NCI-H2029 treated with DMSO at 0.1 percent for 48 hours (cell line): Measurements from ENCODE around the gene MRO.
"Not testable (repeated sequence)": the region's sequence is repeated elsewhere in the genome, so short reads cannot be mapped to it uniquely, and the experiment has no call there.

ENCODE experiments used
- DNase-seq: peaks from one replicate; lab custom pipeline; 2025; lab: John Stamatoyannopoulos, UW

MRO gene

DNA sequence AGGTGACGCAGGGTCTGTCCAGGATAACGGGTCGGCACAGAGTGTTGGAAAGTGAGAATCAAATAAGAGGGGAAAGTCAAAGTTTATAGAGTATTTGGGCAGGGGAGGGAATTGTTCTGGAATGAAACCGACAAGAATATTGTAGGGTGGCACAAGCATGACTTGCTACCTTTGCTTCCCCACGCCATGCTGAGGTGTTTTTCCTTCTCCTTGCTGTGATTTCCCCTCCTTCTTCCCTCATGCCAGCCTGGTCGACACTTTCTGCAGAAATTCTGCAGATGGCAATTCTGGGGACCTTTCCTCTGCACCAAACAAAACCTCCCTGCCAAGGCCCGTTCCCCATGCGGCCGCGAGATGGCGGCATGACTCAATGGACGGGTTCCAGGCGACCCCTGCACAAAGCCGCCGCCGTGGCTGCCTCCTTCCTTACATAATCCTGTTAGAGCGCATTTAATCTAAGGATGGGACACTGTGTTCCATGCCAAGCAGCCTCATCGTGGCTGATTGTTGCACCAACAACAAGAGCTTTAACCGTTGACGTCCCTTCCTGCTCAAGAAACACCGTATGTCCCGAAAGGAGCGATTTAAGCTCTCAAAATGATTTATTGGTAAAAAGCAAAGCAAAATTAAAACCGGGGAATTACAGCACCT lies at the start of gene MRO:
TSS of gene MRO (minus strand) at position 289 of the 651 bp plus-strand sequence. CDS start 10,616 bp downstream, outside the sequence.
- DNase-seq, result peak; percentile 66

DNA sequence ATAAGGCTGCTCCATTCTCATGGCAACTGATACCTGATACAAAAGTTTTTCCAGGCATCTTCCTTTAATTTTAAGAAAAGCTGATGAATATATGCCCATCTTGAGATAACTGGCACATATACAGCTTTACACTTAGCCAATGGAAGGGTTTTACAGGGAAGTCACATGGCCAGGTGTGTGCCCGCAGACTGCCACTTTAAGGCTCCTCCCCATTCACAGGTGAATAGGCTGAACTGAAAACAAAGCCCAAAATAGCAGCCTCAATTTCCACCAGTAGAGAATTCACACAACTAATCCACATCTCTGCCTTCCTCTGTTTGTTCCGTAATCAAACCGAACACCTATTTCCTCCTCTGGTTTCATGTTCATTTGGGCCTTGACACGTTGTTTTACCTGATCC lies 49.3 kb upstream of the MRO start:
- no peak for DNase-seq

GRCh38 chr18:50866765-50867164 lies 46.9 kb upstream of the MRO start:
- no peak for DNase-seq

DNA sequence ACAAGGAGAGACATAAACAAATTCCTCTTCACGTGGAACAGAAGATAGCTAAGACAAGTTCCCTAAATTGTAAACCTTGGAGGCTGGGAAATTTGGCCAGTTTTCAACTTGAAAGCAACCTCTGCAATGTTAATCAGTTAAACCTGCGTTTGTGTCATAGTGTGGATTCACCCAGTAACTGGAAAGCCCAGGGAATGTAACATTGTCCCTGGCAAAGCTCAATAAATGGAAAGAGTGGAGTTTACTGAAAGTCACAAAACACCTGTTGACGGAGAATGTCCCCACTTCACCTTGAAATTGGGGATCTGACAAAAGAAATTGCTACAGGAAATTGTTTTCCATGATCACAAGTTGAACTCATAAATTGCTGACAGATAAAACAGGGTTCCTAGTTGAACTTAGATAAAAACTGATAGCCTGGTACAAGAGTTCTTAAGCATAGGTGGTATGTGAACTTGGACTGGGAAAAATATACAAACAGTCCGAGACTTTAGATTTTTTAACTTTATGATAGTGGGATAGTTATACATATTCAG lies 44.1 kb upstream of the MRO start:
- no peak for DNase-seq

- no peak for DNase-seq
Measured at GRCh38 chr18:50862401-50862800, 42.6 kb upstream of the MRO start.

GRCh38 chr18:50861617-50862016 lies 41.8 kb upstream of the MRO start:
- DNase-seq, result no peak

DNA sequence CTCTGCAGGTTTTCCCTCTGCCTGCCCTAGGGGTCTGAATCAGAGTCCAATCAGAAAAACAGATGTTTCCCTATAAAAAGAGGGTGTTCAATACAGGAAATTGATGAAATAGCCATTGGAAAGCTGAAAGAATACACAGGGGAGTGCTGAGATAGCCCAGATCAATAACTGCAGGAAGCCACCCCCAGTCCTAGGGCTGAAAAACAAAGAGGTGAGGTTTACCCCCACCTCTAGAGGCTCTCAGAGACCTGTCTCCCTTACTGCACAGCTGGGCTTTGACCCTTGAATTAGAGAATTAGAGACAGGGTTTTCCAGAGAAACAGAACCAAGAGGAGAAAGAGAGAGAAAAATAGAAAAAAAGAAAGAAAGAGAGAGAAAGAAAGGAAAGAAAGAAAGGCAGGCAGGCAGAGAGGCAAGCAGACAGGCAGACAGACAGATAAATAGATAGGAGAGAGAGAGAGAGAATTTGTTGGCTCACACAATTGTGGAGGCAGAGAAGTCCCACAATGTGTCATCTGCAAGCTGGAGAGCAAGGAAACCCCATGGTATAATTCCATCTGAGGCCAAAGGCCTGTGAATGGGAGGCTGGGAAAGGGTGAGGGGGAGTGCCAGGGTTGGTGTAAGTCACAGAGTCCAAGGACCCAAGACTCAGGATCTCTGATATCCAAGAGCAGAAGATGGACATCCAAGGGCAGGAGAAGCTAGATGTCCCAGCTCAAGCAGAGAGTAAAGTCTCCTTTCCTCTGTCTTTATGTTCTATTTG lies 40.2 kb upstream of the MRO start:
- DNase-seq, result no peak

GRCh38 chr18:50857694-50858093 lies 37.9 kb upstream of the MRO start:
- no peak for DNase-seq

- DNase-seq, result not testable (repeated sequence)
Measured at GRCh38 chr18:50857166-50857565, 37.4 kb upstream of the MRO start.

DNA sequence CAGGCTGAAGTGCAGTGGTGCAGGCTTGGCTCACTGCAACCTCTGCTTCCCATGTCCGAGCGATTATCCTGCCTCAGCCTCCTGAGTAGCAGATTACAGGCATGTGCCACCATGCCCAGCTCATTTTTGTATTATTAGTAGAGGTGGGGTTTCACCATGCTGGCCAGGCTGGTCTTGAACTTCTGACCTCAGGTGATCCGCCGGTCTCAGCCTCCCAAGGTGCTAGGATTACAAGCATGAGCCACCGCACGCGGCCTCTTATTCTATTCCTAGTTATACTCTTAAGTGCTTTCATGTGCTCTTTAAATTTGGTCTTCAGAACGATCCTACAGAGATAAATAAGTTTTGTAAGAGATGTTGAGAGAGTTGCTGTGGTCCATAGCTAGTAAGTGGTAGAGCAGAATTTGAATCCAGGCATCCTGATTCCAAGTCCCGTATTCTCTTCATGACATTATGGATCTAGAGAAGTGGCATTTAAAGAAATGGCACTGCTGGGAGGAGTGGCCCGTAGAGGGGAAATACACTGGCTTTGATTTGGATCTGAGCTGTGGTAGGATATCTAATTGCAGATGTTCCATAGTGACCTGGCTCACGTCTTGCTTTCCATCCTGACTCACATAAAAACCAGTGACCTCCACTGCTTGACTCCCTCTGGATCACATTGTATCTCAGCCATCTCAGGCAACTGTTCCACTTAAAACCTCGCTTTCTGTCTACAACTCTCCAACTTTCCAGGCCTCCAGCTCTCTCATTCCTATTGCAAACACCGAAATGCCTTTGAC lies 36.4 kb upstream of the MRO start:
- no peak for DNase-seq

DNA sequence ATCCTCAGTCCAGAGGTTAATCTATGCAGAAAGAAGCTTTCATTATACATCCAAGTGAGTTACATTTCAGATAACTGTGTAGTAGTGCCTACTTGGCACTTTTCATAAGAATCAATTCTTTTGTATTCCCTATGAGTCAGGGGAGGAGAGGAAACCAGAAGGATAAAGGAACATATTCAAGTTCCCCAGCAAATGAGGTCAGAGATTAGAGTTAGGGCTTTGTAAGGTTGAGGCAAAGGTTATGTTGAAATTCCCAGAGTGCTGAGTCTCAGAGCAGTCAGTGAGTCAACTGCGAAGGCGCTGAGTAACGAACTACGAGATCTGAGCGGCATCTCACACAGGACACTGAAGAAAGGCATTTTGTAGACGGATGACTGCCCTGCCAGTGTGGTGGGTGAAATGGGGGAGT lies 34.1 kb upstream of the MRO start:
- DNase-seq, result no peak

DNA sequence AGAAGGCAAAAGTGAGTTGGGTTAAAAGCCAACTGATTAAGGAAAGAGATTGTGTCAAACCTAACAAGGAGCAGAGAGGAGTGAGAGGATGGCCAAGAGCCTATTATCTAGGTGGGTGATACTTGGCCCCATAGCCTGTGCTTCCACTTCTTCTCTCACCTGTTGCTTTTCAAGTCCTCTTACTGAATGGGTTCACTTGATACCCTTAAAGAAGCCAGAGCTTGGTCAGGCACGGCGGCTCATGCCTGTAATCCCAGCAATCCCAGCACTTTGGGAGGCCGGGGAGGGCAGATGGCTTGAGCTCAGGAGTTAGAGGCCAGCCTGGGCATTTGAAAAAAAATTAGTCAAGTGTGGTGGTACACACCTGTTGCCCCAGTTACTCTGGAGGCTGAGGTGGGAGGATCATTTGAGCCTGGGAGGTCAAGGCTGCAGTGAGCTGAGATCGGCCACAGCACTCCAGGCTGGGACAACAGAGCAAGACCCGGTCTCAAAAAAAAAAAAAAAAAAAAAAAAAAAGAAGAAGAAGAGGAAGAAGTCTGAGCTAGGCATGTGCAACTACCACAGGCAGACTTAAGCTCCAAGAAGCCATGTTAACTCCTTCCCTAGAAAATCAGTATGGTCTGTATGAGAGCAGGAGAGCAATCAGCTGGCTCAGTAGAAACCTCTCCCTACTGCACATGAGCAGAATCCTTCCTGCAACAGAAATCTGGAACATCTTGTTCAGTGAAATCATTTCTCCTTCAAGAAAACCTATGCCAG lies 30.7 kb upstream of the MRO start:
- no peak for DNase-seq

- DNase-seq, result no peak
Measured at GRCh38 chr18:50849419-50849821, 29.6 kb upstream of the MRO start.

GRCh38 chr18:50848991-50849390 lies 29.2 kb upstream of the MRO start:
- no peak for DNase-seq

DNA sequence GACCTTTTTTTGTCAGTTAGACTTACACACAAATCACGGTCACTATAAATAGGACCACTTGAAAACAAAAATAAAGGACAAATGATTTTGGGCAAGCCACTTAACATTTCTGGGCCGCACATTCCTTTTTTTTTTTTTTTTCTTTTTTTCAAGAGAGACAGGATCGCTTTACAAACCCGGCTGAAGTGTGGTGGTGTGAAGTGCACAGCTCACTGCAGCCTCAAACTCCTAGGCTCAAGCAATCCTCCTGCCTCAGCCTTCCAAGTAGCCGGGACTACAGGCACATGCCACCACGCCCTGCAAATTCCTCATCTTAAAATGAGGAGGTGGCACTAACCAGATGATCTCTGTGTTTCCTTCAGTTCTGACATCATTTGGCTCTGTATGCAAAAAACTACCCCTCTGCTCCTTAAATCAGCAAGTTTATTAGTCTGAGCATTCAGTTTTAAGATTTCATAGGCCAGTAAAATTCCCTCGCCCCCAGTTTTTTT lies 28.3 kb upstream of the MRO start:
- DNase-seq, result no peak

- no peak for DNase-seq
Measured at GRCh38 chr18:50847192-50847591, 27.4 kb upstream of the MRO start.

GRCh38 chr18:50844960-50845359 lies 25.1 kb upstream of the MRO start:
- DNase-seq, result no peak

DNA sequence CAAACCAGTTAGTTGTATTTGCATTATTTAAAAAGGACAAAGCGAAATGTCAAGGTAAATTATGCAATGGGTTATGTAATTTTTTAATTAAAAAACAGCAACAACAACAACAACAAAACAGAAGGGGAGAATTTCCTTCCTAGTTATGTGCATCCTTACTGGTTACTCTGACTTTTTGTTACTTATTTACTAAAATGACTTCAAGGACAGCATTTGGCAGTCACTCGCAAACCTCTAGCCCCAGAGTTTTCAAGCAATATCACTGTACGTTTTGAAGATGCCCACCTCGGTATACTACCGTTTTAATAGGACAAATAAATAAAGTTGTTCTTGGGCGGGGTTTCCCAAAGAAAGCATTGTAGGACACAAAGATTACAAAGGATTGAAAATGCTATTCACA lies 24.7 kb upstream of the MRO start:
- no peak for DNase-seq

DNA sequence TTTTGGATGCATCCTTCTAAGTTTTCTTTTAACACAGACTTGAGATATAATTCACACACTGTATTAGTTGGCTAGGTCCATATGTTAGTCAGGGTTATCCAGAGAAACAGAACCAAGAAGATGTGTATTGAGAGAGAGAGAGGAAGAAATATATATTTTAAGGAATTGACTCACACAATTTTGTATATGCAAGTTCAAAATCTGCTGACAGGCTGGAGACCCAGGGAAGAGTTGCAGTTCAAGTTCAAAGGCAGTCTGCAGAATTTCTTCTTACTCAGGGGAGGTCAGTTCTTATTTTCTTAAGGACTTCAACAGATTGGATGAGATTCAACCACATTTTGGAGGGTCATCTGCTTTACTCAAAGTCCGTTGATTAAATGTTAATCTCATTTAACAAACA lies 23.0 kb upstream of the MRO start:
- DNase-seq, result no peak

GRCh38 chr18:50839996-50840395 lies 20.2 kb upstream of the MRO start:
- DNase-seq, result no peak

DNA sequence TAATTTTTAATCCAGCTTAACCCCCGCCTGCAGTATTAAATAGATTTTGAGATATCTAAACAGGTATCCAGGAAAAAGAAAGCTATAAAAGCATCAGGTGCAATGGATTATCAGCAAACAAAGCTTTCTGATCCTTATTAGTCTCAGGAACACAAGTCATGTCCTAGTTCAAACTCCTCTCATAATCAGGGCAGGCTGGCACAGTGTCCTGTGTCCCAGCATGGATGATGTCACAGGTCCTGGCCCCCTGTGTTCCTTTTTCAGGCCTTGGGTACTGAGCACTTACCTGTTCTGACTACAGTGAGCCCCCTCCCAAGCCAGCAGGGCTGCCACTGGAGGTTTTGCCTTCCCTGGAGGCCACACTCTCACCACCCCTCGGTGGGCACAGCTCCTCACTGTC lies 19.5 kb upstream of the MRO start:
- no peak for DNase-seq

- peak; percentile 62 for DNase-seq
Measured at GRCh38 chr18:50836521-50836957, 16.7 kb upstream of the MRO start.
